Measurements from ENCODE around the gene GRID1. TPM values are rescaled to one million over a fixed set of nuclear protein-coding genes. Genes with fewer than 3 reads are reported as not detected.

The GRID1 gene
- total and polyA plus RNA-seq, 10 of the 15 experiments (the other 5 are each of a cell fraction or from before 2014, with no cell fraction given), result 0.04 to 0.62 (median 0.08) TPM; not detected in 5

GRCh38 chr10:86363184-86363832, 3.3 kb downstream of the GRID1 start (continued):
- TF ChIP-seq MXI1 (IDR thresholded peaks at IDR 0.05; ENCODE audit: low read depth, low read length) (no peak), IKZF1 (conservative IDR thresholded peaks at IDR 0.05) (no peak; the same call in 1 of the 2 replicates), HDAC6 (IDR thresholded peaks at IDR 0.05; ENCODE audit: unreplicated experiment) (peak; percentile 64), JUND (IDR thresholded peaks at IDR 0.05; ENCODE audit: low read depth, low read length) (no peak), CHD1 (IDR thresholded peaks at IDR 0.05; ENCODE audit: low read depth, low read length) (no peak), CTCF (IDR thresholded peaks at IDR 0.05 in 2 of 3, conservative IDR thresholded peaks at IDR 0.05 in 1 of 3; ENCODE audit: control insufficient read depth in 2 of 3, extremely low read depth in 1 of 3, insufficient read depth in 1 of 3, low read depth in 3 of 3, low read length in 3 of 3) (peak; percentile 35 to 48 (median 39); a peak in 4 of 6 replicates), SMC3 (IDR thresholded peaks at IDR 0.05; ENCODE audit: borderline replicate concordance, low read length) (peak; percentile 9; the same call in 1 of the 2 replicates), SREBF2 (IDR thresholded peaks at IDR 0.05; ENCODE audit: low read length) (no peak), HDAC2 (IDR thresholded peaks at IDR 0.05) (no peak), YBX1 (IDR thresholded peaks at IDR 0.05) (no peak)
- TF ChIP-seq, protein P1, sequence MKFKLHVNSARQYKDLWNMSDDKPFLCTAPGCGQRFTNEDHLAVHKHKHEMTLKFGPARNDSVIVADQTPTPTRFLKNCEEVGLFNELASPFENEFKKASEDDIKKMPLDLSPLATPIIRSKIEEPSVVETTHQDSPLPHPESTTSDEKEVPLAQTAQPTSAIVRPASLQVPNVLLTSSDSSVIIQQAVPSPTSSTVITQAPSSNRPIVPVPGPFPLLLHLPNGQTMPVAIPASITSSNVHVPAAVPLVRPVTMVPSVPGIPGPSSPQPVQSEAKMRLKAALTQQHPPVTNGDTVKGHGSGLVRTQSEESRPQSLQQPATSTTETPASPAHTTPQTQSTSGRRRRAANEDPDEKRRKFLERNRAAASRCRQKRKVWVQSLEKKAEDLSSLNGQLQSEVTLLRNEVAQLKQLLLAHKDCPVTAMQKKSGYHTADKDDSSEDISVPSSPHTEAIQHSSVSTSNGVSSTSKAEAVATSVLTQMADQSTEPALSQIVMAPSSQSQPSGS (IDR thresholded peaks at IDR 0.05; ENCODE audit: low read length), result no peak
